ENCODE measurements around the gene IGFN1.
A peak's percentile ranks its signal among the peaks of the same experiment; 100 is the strongest.

The IGFN1 gene

GRCh38 chr1:201144701-201145100 is 45.9 kb upstream of the IGFN1 start:
- H3K4me3 ChIP-seq (replicated peaks; ENCODE audit: low read depth, low read length), result no peak overlapping the region
- TF ChIP-seq CTCF (IDR thresholded peaks at IDR 0.05; ENCODE audit: low read length, missing control alignments), result no peak
- DNase-seq (ENCODE audit: low read depth), result no peak

- no peak for TF ChIP-seq CTCF (IDR thresholded peaks at IDR 0.05; ENCODE audit: low read length, missing control alignments)
- no peak for DNase-seq (ENCODE audit: low read depth)
- H3K4me3 ChIP-seq (replicated peaks; ENCODE audit: low read depth, low read length), result no peak overlapping the region
Measured at GRCh38 chr1:201145132-201145531, 45.5 kb upstream of the IGFN1 start.

- DNase-seq (ENCODE audit: low read depth), result no peak
- TF ChIP-seq CTCF (IDR thresholded peaks at IDR 0.05; ENCODE audit: low read length, missing control alignments), result no peak
- H3K4me3 ChIP-seq (replicated peaks; ENCODE audit: low read depth, low read length), result no peak overlapping the region
Measured at GRCh38 chr1:201145816-201146215, 44.8 kb upstream of the IGFN1 start.

GRCh38 chr1:201146626-201147390 is 43.8 kb upstream of the IGFN1 start:
- DNase-seq (ENCODE audit: low read depth), result no peak
- H3K4me3 ChIP-seq (replicated peaks; ENCODE audit: low read depth, low read length), result no peak overlapping the region
- no peak for TF ChIP-seq CTCF (IDR thresholded peaks at IDR 0.05; ENCODE audit: low read length, missing control alignments)

- no peak for TF ChIP-seq CTCF (IDR thresholded peaks at IDR 0.05; ENCODE audit: low read length, missing control alignments)
- no peak overlapping the region for H3K4me3 ChIP-seq (replicated peaks; ENCODE audit: low read depth, low read length)
- no peak for DNase-seq (ENCODE audit: low read depth)
Measured at GRCh38 chr1:201147396-201148015, 43.1 kb upstream of the IGFN1 start.

GRCh38 chr1:201149400-201149799 is 41.2 kb upstream of the IGFN1 start:
- no peak overlapping the region for H3K4me3 ChIP-seq (replicated peaks; ENCODE audit: low read depth, low read length)
- DNase-seq (ENCODE audit: low read depth), result peak; percentile 55
- peak; percentile 45 for TF ChIP-seq CTCF (IDR thresholded peaks at IDR 0.05; ENCODE audit: low read length, missing control alignments)
